H1 (cell line): Measurements from ENCODE around the gene TMEM140. TPM values are rescaled to one million over a fixed set of nuclear protein-coding genes. Genes with fewer than 3 reads are reported as not detected.

Experiments
- CTCF ChIA-PET: fragments of 300-600 bp; sonication (Branson Sonifier 250); formaldehyde crosslinking; loops from one replicate; lab custom pipeline; 2021; ENCODE audit not compliant: partially characterized antibody; lab: Charles Lee
- POLR2A ChIA-PET: fragments of 300-600 bp; sonication (Branson Sonifier 250); formaldehyde crosslinking; loops from one replicate; lab custom pipeline; 2021; ENCODE audit warnings: inconsistent platforms; ENCODE audit not compliant: partially characterized antibody; lab: Charles Lee
- DNase-seq, 2 experiments: peaks; one replicate each; pipeline versions ENCODE4 v3.0.0 to v3.0.0-alpha.2; 2010 to 2022; ENCODE audit warnings: low spot score in 2 of 2, low read depth in 1 of 2, mixed read lengths in 1 of 2
- FAIRE-seq: peaks from 2 replicates; lab custom pipeline; 2011; peaks lifted over from hg19 to GRCh38; lab: Jason Lieb, UNC
- H2AFZ ChIP-seq: 2 replicates; pipeline ENCODE4 v1.8.1; 2012; ENCODE audit warnings: low read length, inconsistent platforms
- H2AK5ac ChIP-seq: 2 replicates; pipeline ENCODE4 v1.6.1; 2013; ENCODE audit warnings: low read depth, low read length
- H2BK120ac ChIP-seq: replicated peaks from 2 replicates; pipeline ENCODE3; 2013; ENCODE audit warnings: low read depth, low read length, inconsistent platforms
- H2BK12ac ChIP-seq: 2 replicates; pipeline ENCODE4 v1.6.1; 2013; ENCODE audit warnings: low read depth, low read length
- H2BK15ac ChIP-seq: 2 replicates; pipeline ENCODE4 v1.6.1; 2013; ENCODE audit warnings: low read length
- H2BK20ac ChIP-seq: 2 replicates; pipeline ENCODE4 v1.6.1; 2013; ENCODE audit warnings: low read length
- H2BK5ac ChIP-seq: 2 replicates; pipeline ENCODE4 v1.6.1; 2013; ENCODE audit warnings: low read depth, low read length
- H3K14ac ChIP-seq: 2 replicates; pipeline ENCODE4 v1.6.1; 2013; ENCODE audit warnings: inconsistent platforms; ENCODE audit not compliant: insufficient read length
- H3K18ac ChIP-seq: 2 replicates; pipeline ENCODE4 v1.6.1; 2013; ENCODE audit warnings: low read length; ENCODE audit errors: extremely low read depth
- H3K23ac ChIP-seq: 2 replicates; pipeline ENCODE4 v1.6.1; 2013; ENCODE audit warnings: inconsistent platforms; ENCODE audit not compliant: insufficient read length
- H3K23me2 ChIP-seq: 2 replicates; pipeline ENCODE4 v1.6.1; 2013; ENCODE audit warnings: low read depth, low read length
- H3K27ac ChIP-seq: 2 replicates; pipeline ENCODE4 v1.6.1; 2011; ENCODE audit warnings: low read depth, low read length, inconsistent platforms
- H3K27me3 ChIP-seq, 4 experiments: replicated peaks in 1 of 4; 1 replicate in 1 of 4; 2 replicates in 3 of 4; pipeline versions ENCODE4 v1.6.1 to v1.8.1; 2011 to 2013; ENCODE audit warnings: low read length in 3 of 4, mild to moderate bottlenecking in 3 of 4, inconsistent platforms in 2 of 4, mixed read lengths in 2 of 4, moderate library complexity in 1 of 4; ENCODE audit not compliant: control insufficient read depth in 3 of 4, insufficient read depth in 3 of 4; ENCODE audit errors: extremely low read depth in 1 of 4
- H3K36me3 ChIP-seq, 4 experiments: 2 replicates each; pipeline versions ENCODE4 v1.6.1 to v1.8.1; 2011 to 2013; ENCODE audit warnings: mild to moderate bottlenecking in 4 of 4, low read length in 3 of 4, moderate library complexity in 2 of 4, control low read depth in 1 of 4, inconsistent platforms in 1 of 4; ENCODE audit not compliant: insufficient read depth in 4 of 4, control insufficient read depth in 2 of 4
- H3K4ac ChIP-seq: replicated peaks from 2 replicates; pipeline ENCODE3; 2013; ENCODE audit warnings: low read length, low read depth, mixed read lengths, inconsistent platforms; ENCODE audit not compliant: insufficient read length
- H3K4me1 ChIP-seq, 4 experiments: replicated peaks in 1 of 4; 1 replicate in 1 of 4; 2 replicates in 3 of 4; pipeline versions ENCODE4 v1.6.1 to v1.8.1; 2011 to 2013; ENCODE audit warnings: low read length in 3 of 4, inconsistent platforms in 2 of 4, mixed read lengths in 1 of 4; ENCODE audit not compliant: insufficient read depth in 4 of 4, control insufficient read depth in 3 of 4
- H3K4me2 ChIP-seq, 2 experiments: 2 replicates each; pipeline versions ENCODE4 v1.6.1 to v1.8.1; 2011 to 2013; ENCODE audit warnings: low read depth in 2 of 2, low read length in 2 of 2, control low read depth in 1 of 2, inconsistent platforms in 1 of 2, mild to moderate bottlenecking in 1 of 2; ENCODE audit not compliant: insufficient read depth in 1 of 2
- H3K4me3 ChIP-seq, 4 experiments: fragments of 200-600, 300-600 bp in 1 of 4; sonication (generic), shearing (Covaris generic), sonication (Bioruptor Twin) in 1 of 4; 2 replicates each; pipeline versions ENCODE4 v1.5.1 to v1.8.1; 2011 to 2016; ENCODE audit warnings: low read length in 4 of 4, low read depth in 3 of 4, control low read depth in 2 of 4, inconsistent platforms in 2 of 4, mild to moderate bottlenecking in 2 of 4, mixed read lengths in 1 of 4, moderate library complexity in 1 of 4; ENCODE audit not compliant: insufficient read depth in 2 of 4; ENCODE audit errors: extremely low read depth in 1 of 4
- H3K56ac ChIP-seq: replicated peaks from 2 replicates; pipeline ENCODE3; 2013; ENCODE audit warnings: low read depth, mild to moderate bottlenecking, mixed read lengths, low read length, inconsistent platforms; ENCODE audit not compliant: insufficient read length
- H3K79me1 ChIP-seq: 2 replicates; pipeline ENCODE4 v1.6.1; 2013; ENCODE audit warnings: low read depth, low read length, control low read depth
- H3K79me2 ChIP-seq, 2 experiments: 2 replicates each; pipeline versions ENCODE4 v1.6.1 to v1.8.1; 2012 to 2013; ENCODE audit warnings: low read length in 2 of 2, mild to moderate bottlenecking in 2 of 2, inconsistent platforms in 1 of 2; ENCODE audit not compliant: insufficient read depth in 2 of 2, control insufficient read depth in 1 of 2
- H3K9ac ChIP-seq, 4 experiments: replicated peaks in 1 of 4; 1 replicate in 1 of 4; 2 replicates in 3 of 4; pipeline versions ENCODE4 v1.6.1 to v1.8.1; 2011 to 2013; ENCODE audit warnings: low read depth in 3 of 4, low read length in 3 of 4, control low read depth in 2 of 4, mild to moderate bottlenecking in 2 of 4, moderate library complexity in 2 of 4, inconsistent platforms in 1 of 4; ENCODE audit errors: extremely low read depth in 1 of 4
- H3K9me3 ChIP-seq, 2 experiments: 2 replicates each; pipeline versions ENCODE4 v1.6.1 to v1.8.1; 2012 to 2013; ENCODE audit warnings: mild to moderate bottlenecking in 2 of 2, moderate library complexity in 2 of 2, control low read depth in 1 of 2, inconsistent platforms in 1 of 2, low read depth in 1 of 2, low read length in 1 of 2, mixed read lengths in 1 of 2; ENCODE audit not compliant: insufficient read depth in 2 of 2
- H4K20me1 ChIP-seq, 2 experiments: replicated peaks in 1 of 2; 2 replicates each; pipeline versions ENCODE3 to v1.8.1; 2011 to 2013; ENCODE audit warnings: inconsistent platforms in 2 of 2, low read length in 2 of 2, mild to moderate bottlenecking in 1 of 2; ENCODE audit not compliant: insufficient read depth in 2 of 2, control insufficient read depth in 1 of 2
- H4K5ac ChIP-seq: 2 replicates; pipeline ENCODE4 v1.6.1; 2013; ENCODE audit warnings: low read length, low read depth, mixed read lengths, inconsistent platforms; ENCODE audit not compliant: insufficient read length
- H4K8ac ChIP-seq: 2 replicates; pipeline ENCODE4 v1.8.0; 2013; ENCODE audit warnings: mild to moderate bottlenecking, moderate library complexity, low read length, inconsistent platforms; ENCODE audit not compliant: insufficient read depth; ENCODE audit errors: extremely low read depth
- H4K91ac ChIP-seq: replicated peaks from 2 replicates; pipeline ENCODE3; 2013; ENCODE audit warnings: low read length, mixed read lengths, inconsistent platforms; ENCODE audit not compliant: insufficient read length
- BCL11A ChIP-seq, 2 experiments: IDR thresholded peaks; one replicate each; pipeline ENCODE4 v1.6.1; 2011; ENCODE audit warnings: low read depth in 2 of 2, low read length in 2 of 2, mild to moderate bottlenecking in 2 of 2
- JUN ChIP-seq: IDR thresholded peaks from 2 replicates; pipeline ENCODE4 v1.6.1; 2011; ENCODE audit warnings: low read depth, mild to moderate bottlenecking, improper control_type of control experiment, low read length
- TAF7 ChIP-seq: optimal IDR thresholded peaks from 2 replicates; pipeline ENCODE3; 2011; ENCODE audit warnings: low read depth, mild to moderate bottlenecking, inconsistent platforms, low read length, moderate library complexity, borderline replicate concordance
- WGBS, 2 experiments: shearing (Covaris generic) in 1 of 2; methylation state at CpG; one replicate each; pipeline versions ENCODE4 v1.1.6 to v1.1.7; 2013 to 2015; ENCODE audit warnings: low lambda C conversion rate in 2 of 2, mixed read lengths in 2 of 2, inconsistent platforms in 1 of 2, low coverage in 1 of 2, missing lambda C conversion rate in 1 of 2; ENCODE audit not compliant: insufficient replicate concordance in 2 of 2, insufficient coverage in 1 of 2, insufficient read length in 1 of 2; ENCODE audit errors: extremely low coverage in 1 of 2, missing lambda C conversion rate in 1 of 2; 5-methylcytosine and 5-hydroxymethylcytosine counted together
- polyA plus RNA-seq, 7 experiments: library from polyadenylated mRNA; depleted of rRNA in 3 of 7; stranded (reverse) in 5 of 7; unstranded in 2 of 7; fragments of >200 nt in 5 of 7; fragments of 200-250 nt in 2 of 7; gene quantifications; 1 replicate in 5 of 7; 2 replicates in 1 of 7; 4 replicates in 1 of 7; pipeline versions ENCODE4 v1.2.1 to v1.2.3, GENCODE V29; 2011 to 2013; ENCODE audit warnings: missing spikeins in 2 of 7, mixed read lengths in 2 of 7
- total RNA-seq: library from RNA; stranded (reverse); fragmentation: NEBNext Ultra II Directional; extraction: Animal tissue kit (Norgen Biotek cat#: 25700); gene quantifications from 2 replicates; pipeline ENCODE4 v1.2.1, GENCODE V29; 2021

TMEM140 gene
- total and polyA plus RNA-seq, 2 of the 8 experiments (the other 6 are each of a cell fraction or from before 2014, with no cell fraction given): not detected

DNA sequence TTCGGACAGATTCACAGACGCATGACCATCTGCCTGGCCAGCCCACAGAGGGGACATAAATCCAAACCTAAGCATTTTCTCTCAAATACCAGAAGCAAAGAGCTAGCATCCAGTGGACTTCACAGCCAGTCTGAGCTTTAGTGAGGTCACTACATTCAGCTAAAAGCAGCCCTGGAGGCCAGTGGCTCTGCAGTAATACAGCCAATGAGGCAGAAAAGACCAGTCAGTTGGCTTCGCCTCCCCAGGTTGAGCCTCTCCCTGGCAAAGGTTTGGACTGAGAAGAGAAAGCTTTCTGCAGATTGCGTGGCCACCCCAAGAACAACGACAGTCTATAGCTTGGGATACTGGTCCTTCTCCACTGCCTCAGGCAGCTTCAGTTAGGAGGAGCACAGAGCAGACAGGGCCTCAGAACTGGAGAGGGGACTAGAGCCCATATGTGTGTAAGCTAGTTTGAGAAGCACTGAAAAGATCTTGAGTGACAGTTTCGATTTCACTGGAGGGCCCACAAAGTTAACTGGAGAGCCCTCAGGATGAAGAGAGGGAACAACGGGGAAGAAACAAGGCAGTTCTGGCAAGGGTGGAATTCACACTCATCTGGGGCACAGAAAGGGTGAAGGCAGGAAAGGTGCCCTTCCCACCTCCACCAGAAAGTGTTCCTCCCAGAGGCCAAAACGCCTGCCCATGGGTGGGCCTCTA lies 59.7 kb downstream of the TMEM140 start:
- H2AFZ ChIP-seq: no peak overlapping the region
- no peak overlapping the region for H3K4me3 ChIP-seq
- no peak overlapping the region for H4K91ac ChIP-seq
- no peak overlapping the region for H3K56ac ChIP-seq
- H4K20me1 ChIP-seq: peaks cover 0 to 1% of the 10 kb centered on the region in 2 experiments
- no peak overlapping the region for H2BK12ac ChIP-seq
- H3K79me1 ChIP-seq: no peaks in the 10 kb centered on the region
- H3K9ac ChIP-seq: no peak overlapping the region
- DNase-seq (no peak), FAIRE-seq (no peak)
- no peaks in the 10 kb centered on the region for H3K9me3 ChIP-seq
- no peak overlapping the region for H3K23ac ChIP-seq
- TF ChIP-seq TAF7 (no peak), BCL11A (IDR thresholded peaks at IDR 0.05; ENCODE audit: low read depth in 2 of 2, low read length in 2 of 2) (no peak), JUN (no peak)
- H3K79me2 ChIP-seq: no peaks in the 10 kb centered on the region
- H2BK15ac ChIP-seq: no peak overlapping the region
- peaks cover 8% of the 10 kb centered on the region for H3K23me2 ChIP-seq
- H3K18ac ChIP-seq: no peak overlapping the region
- no peak overlapping the region for H4K5ac ChIP-seq
- no peak overlapping the region for H2BK20ac ChIP-seq
- no peak overlapping the region for H2BK120ac ChIP-seq
- WGBS, 2 experiments: 84% methylated on average over 8 of the region's 8 CpGs; no CpG with 5 or more reads in 1 of the 2 experiments
- no peak overlapping the region for H4K8ac ChIP-seq
- ChIA-PET CTCF (interaction anchor here (0.9 to 1.3 kb wide), 4 partner anchors 9 to 157 kb away, joined by 3 to 5 read pairs (median 3); no protein-coding TSS in a partner anchor), POLR2A (interaction anchor here (0.6 to 1.3 kb wide), 3 partner anchors 14 to 88 kb away, joined by 3 read pairs; no protein-coding TSS in a partner anchor)
- H2BK5ac ChIP-seq: no peak overlapping the region
- no peak overlapping the region for H3K4ac ChIP-seq
- peaks cover 0 to 8% (median 3%) of the 10 kb centered on the region in 4 experiments; a peak in 5 of 7 replicates for H3K27me3 ChIP-seq
- no peak overlapping the region for H3K14ac ChIP-seq
- no peaks in the 10 kb centered on the region; a peak in 2 of 7 replicates for H3K4me1 ChIP-seq
- no peak overlapping the region for H3K4me2 ChIP-seq
- no peak overlapping the region for H3K27ac ChIP-seq
- no peaks in the 10 kb centered on the region; a peak in 1 of 8 replicates for H3K36me3 ChIP-seq
- no peak overlapping the region for H2AK5ac ChIP-seq
